Caco-2 (cell line): ENCODE results near the gene SMURF1. TPM values are rescaled to one million over a fixed set of nuclear protein-coding genes. Genes with fewer than 3 reads are reported as not detected.

Experiments used
- BruUV-seq: library from RNA; stranded (reverse); fragments of 400-500 nt; replicated peaks from 2 replicates; lab custom pipeline; 2021; lab: Mats Ljungman, UMichigan
- CTCF ChIA-PET: fragments of 300-600 bp; sonication (Branson Sonifier 250); formaldehyde crosslinking; loops from one replicate; lab custom pipeline; 2022; ENCODE audit warnings: antibody characterized with exemption; lab: Charles Lee
- POLR2A ChIA-PET: fragments of 300-600 bp; sonication (Branson Sonifier 250); formaldehyde crosslinking; loops from one replicate; lab custom pipeline; 2022; ENCODE audit warnings: antibody characterized with exemption; lab: Charles Lee
- DNase-seq, 2 experiments: peaks; one replicate each; pipeline versions ENCODE4 v3.0.0 to v3.0.0-alpha.2; 2020 to 2022
- H3K27me3 ChIP-seq: replicated peaks from 2 replicates; pipeline ENCODE4 v1.6.0; 2011; ENCODE audit warnings: low read length; ENCODE audit not compliant: control insufficient read depth, insufficient read depth
- H3K36me3 ChIP-seq: 2 replicates; pipeline ENCODE4 v1.5.1; 2011; ENCODE audit warnings: low read length; ENCODE audit not compliant: control insufficient read depth, insufficient read depth
- H3K4me1 ChIP-seq: fragments of 250-450 bp; sonication (Bioruptor Pico); 2 replicates; pipeline ENCODE4 v1.5.1; 2020; ENCODE audit warnings: mild to moderate bottlenecking
- H3K4me3 ChIP-seq: 2 replicates; pipeline ENCODE4 v1.5.1; 2011; ENCODE audit warnings: low read depth, mild to moderate bottlenecking, control low read depth, low read length
- H3K9me3 ChIP-seq: fragments of 250-450 bp; sonication (Bioruptor Pico); 2 replicates; pipeline ENCODE4 v1.5.1; 2020; ENCODE audit warnings: mild to moderate bottlenecking, moderate library complexity
- H3K27ac Mint-ChIP-seq: one replicate; pipeline ENCODE4 v1.8.0; 2022; ENCODE audit warnings: mixed read lengths; ENCODE audit not compliant: unreplicated experiment
- H3K27me3 Mint-ChIP-seq: one replicate; pipeline ENCODE4 v1.8.0; 2022; ENCODE audit warnings: mixed read lengths; ENCODE audit not compliant: insufficient read depth, unreplicated experiment
- H3K36me3 Mint-ChIP-seq: one replicate; pipeline ENCODE4 v1.8.0; 2022; ENCODE audit warnings: mild to moderate bottlenecking, mixed read lengths; ENCODE audit not compliant: insufficient read depth, unreplicated experiment
- H3K4me1 Mint-ChIP-seq: one replicate; pipeline ENCODE4 v1.8.0; 2022; ENCODE audit warnings: low read depth, mixed read lengths; ENCODE audit not compliant: unreplicated experiment
- H3K4me3 Mint-ChIP-seq: one replicate; pipeline ENCODE4 v1.8.0; 2022; ENCODE audit warnings: mild to moderate bottlenecking, moderate library complexity, mixed read lengths; ENCODE audit not compliant: unreplicated experiment
- H3K9me3 Mint-ChIP-seq: one replicate; pipeline ENCODE4 v1.8.0; 2022; ENCODE audit warnings: mixed read lengths; ENCODE audit not compliant: unreplicated experiment
- CTCF ChIP-seq, 2 experiments: fragments of 200-600 bp in 1 of 2; IDR thresholded peaks; 1 replicate in 1 of 2; 2 replicates in 1 of 2; pipeline versions ENCODE4 v1.5.1 to v1.8.0; 2011 to 2022; ENCODE audit warnings: antibody characterized with exemption in 1 of 2, control low read depth in 1 of 2, inconsistent platforms in 1 of 2, low read depth in 1 of 2, low read length in 1 of 2, mild to moderate bottlenecking in 1 of 2, moderate library complexity in 1 of 2; ENCODE audit not compliant: insufficient read depth in 1 of 2, severe bottlenecking in 1 of 2, unreplicated experiment in 1 of 2
- intact Hi-C: fragments of 100-400 bp; cut with micrococcal nuclease; formaldehyde crosslinking; loops from one replicate; pipeline ENCODE4 v1.10.0; 2022; ENCODE audit not compliant: unreplicated experiment
- total RNA-seq: library from RNA; stranded (reverse); gene quantifications from 2 replicates; pipeline ENCODE4 v1.2.3, GENCODE V29; 2022

SMURF1 gene
- total RNA-seq, 1 experiment from 2014 or later: 22.5 TPM

GRCh38 chr7:99024066-99024465 lies 119.8 kb downstream of the SMURF1 start:
- H3K36me3 Mint-ChIP-seq: peaks cover 78% of the 10 kb centered on the region
- no peak overlapping the region for H3K27ac Mint-ChIP-seq
- H3K9me3 Mint-ChIP-seq: no peaks in the 10 kb centered on the region
- POLR2A ChIA-PET: no interaction called here
- no TSS peak for BruUV-seq
- intact Hi-C loops: no loop called here
- CTCF ChIA-PET: no interaction called here
- Histone ChIP-seq H3K4me1 (no peaks in the 10 kb centered on the region), H3K4me3 (no peak overlapping the region), H3K36me3 (no peaks in the 10 kb centered on the region; the same call in 1 of the 2 replicates), H3K27me3 (no peaks in the 10 kb centered on the region), H3K9me3 (no peaks in the 10 kb centered on the region)
- H3K27me3 Mint-ChIP-seq: no peaks in the 10 kb centered on the region
- no peak overlapping the region for H3K4me3 Mint-ChIP-seq
- no peak for TF ChIP-seq CTCF (IDR thresholded peaks at IDR 0.05; ENCODE audit: insufficient read depth in 1 of 2, low read depth in 1 of 2, low read length in 1 of 2, severe bottlenecking in 1 of 2, unreplicated experiment in 1 of 2)
- DNase-seq: no peak
- peaks cover 7% of the 10 kb centered on the region for H3K4me1 Mint-ChIP-seq

GRCh38 chr7:99021941-99022560 lies 121.9 kb downstream of the SMURF1 start:
- H3K4me1 ChIP-seq: no peaks in the 10 kb centered on the region
- ChIA-PET CTCF (no interaction called here), POLR2A (no interaction called here)
- peak overlapping the region; percentile 48 for H3K27ac Mint-ChIP-seq
- DNase-seq: no peak
- H3K27me3 Mint-ChIP-seq: no peaks in the 10 kb centered on the region
- H3K27me3 ChIP-seq: no peaks in the 10 kb centered on the region
- H3K9me3 ChIP-seq: no peaks in the 10 kb centered on the region
- intact Hi-C loops: no loop called here
- TF ChIP-seq CTCF (IDR thresholded peaks at IDR 0.05; ENCODE audit: insufficient read depth in 1 of 2, low read depth in 1 of 2, low read length in 1 of 2, severe bottlenecking in 1 of 2, unreplicated experiment in 1 of 2): no peak
- peaks cover 7% of the 10 kb centered on the region for H3K4me1 Mint-ChIP-seq
- no peaks in the 10 kb centered on the region for H3K9me3 Mint-ChIP-seq
- peaks cover 73% of the 10 kb centered on the region for H3K36me3 Mint-ChIP-seq
- BruUV-seq: no TSS peak
- no peak overlapping the region for H3K4me3 ChIP-seq
- H3K4me3 Mint-ChIP-seq: no peak overlapping the region
- H3K36me3 ChIP-seq: no peaks in the 10 kb centered on the region; the same call in 1 of the 2 replicates

GRCh38 chr7:99020413-99020715 lies 123.5 kb downstream of the SMURF1 start:
- H3K27ac Mint-ChIP-seq: no peak overlapping the region
- no peak overlapping the region for H3K4me3 Mint-ChIP-seq
- intact Hi-C loops: no loop called here
- peaks cover 7% of the 10 kb centered on the region for H3K4me1 Mint-ChIP-seq
- H3K27me3 Mint-ChIP-seq: no peaks in the 10 kb centered on the region
- H3K27me3 ChIP-seq: no peaks in the 10 kb centered on the region
- BruUV-seq: no TSS peak
- ChIA-PET POLR2A (no interaction called here), CTCF (no interaction called here)
- H3K36me3 Mint-ChIP-seq: peaks cover 82% of the 10 kb centered on the region
- TF ChIP-seq CTCF (IDR thresholded peaks at IDR 0.05; ENCODE audit: insufficient read depth in 1 of 2, low read depth in 1 of 2, low read length in 1 of 2, severe bottlenecking in 1 of 2, unreplicated experiment in 1 of 2): no peak
- no peak overlapping the region for H3K4me3 ChIP-seq
- no peaks in the 10 kb centered on the region for H3K4me1 ChIP-seq
- H3K36me3 ChIP-seq: no peaks in the 10 kb centered on the region; the same call in 1 of the 2 replicates
- no peaks in the 10 kb centered on the region for H3K9me3 Mint-ChIP-seq
- no peaks in the 10 kb centered on the region for H3K9me3 ChIP-seq
- DNase-seq: no peak
